K562 (cell line): Measurements from ENCODE around the gene ZC3H10. TPM values are rescaled to one million over a fixed set of nuclear protein-coding genes. Genes with fewer than 3 reads are reported as not detected.

Source experiments
- ARHGAP35 ChIP-seq: fragments of 450-650 bp; IDR thresholded peaks from 2 replicates; pipeline ENCODE4 v1.6.1; 2018; ENCODE audit not compliant: partially characterized antibody
- CC2D1A ChIP-seq: fragments of 450-650 bp; IDR thresholded peaks from 2 replicates; pipeline ENCODE4 v1.6.1; 2017; ENCODE audit warnings: mild to moderate bottlenecking
- JUND ChIP-seq, 2 experiments: IDR thresholded peaks; 2 replicates in 1 of 2; 3 replicates in 1 of 2; pipeline ENCODE4 v1.6.1; 2011; ENCODE audit warnings: borderline replicate concordance in 2 of 2, low read depth in 2 of 2, low read length in 2 of 2, improper control_type of control experiment in 1 of 2, missing biosample characterization in 1 of 2, missing genetic modification characterization in 1 of 2, missing genetic modification reagents in 1 of 2
- MBD2 ChIP-seq: sonication (generic); IDR thresholded peaks from 2 replicates; pipeline ENCODE4 v1.6.1; 2016; ENCODE audit warnings: low read depth, borderline replicate concordance
- NR4A1 ChIP-seq, 2 experiments: fragments of 250-450 bp in 1 of 2; fragments of 450-650 bp in 1 of 2; sonication (Bioruptor Pico) in 1 of 2; IDR thresholded peaks; 2 replicates each; pipeline versions ENCODE4 v1.4.0 to v1.6.1; 2016 to 2020; ENCODE audit warnings: mild to moderate bottlenecking in 2 of 2, missing compliant biosample characterization in 1 of 2, missing genetic modification characterization in 1 of 2, moderate library complexity in 1 of 2
- PRMT5 ChIP-seq: sonication (generic); formaldehyde crosslinking; IDR thresholded peaks from 2 replicates; pipeline ENCODE4 v1.5.0; 2020; ENCODE audit warnings: missing genetic modification reagents
- RBBP5 ChIP-seq: fragments of 200-600 bp; sonication (generic); IDR thresholded peaks from 2 replicates; pipeline ENCODE4 v1.6.1; 2012; ENCODE audit warnings: borderline replicate concordance, mild to moderate bottlenecking, low read length, control low read depth, inconsistent platforms; ENCODE audit not compliant: insufficient read depth, poor library complexity, severe bottlenecking
- SREBF1 ChIP-seq: fragments of 150-350 bp; IDR thresholded peaks from 2 replicates; pipeline ENCODE4 v1.6.1; 2014; ENCODE audit warnings: antibody characterized with exemption, low read depth, low read length, borderline replicate concordance
- STAT6 ChIP-seq: sonication (generic); formaldehyde crosslinking; IDR thresholded peaks from 2 replicates; pipeline ENCODE4 v1.8.1; 2023; ENCODE audit warnings: mild to moderate bottlenecking, missing genetic modification reagents
- TARDBP ChIP-seq: fragments of 450-650 bp; IDR thresholded peaks from 2 replicates; pipeline ENCODE4 v1.6.1; 2016
- UBTF ChIP-seq, 2 experiments: IDR thresholded peaks; 2 replicates each; pipeline ENCODE4 v1.6.1; 2012; ENCODE audit warnings: improper control_type of control experiment in 2 of 2, low read depth in 2 of 2, low read length in 2 of 2, borderline replicate concordance in 1 of 2
- VEZF1 ChIP-seq: fragments of 200-800 bp; sonication (Bioruptor generic); IDR thresholded peaks from 2 replicates; pipeline ENCODE4 v1.6.1; 2017; ENCODE audit warnings: missing genetic modification characterization, missing compliant biosample characterization
- ZBTB7A ChIP-seq: IDR thresholded peaks from 2 replicates; pipeline ENCODE4 v1.6.1; 2011; ENCODE audit warnings: low read depth, mild to moderate bottlenecking, low read length, moderate library complexity, borderline replicate concordance; ENCODE audit not compliant: control insufficient read depth
- polyA plus RNA-seq, 8 experiments: library from polyadenylated mRNA; depleted of rRNA in 4 of 8; stranded (reverse) in 5 of 8; unstranded in 3 of 8; fragments of >200 nt; fragmentation: Nextera tagmentation in 2 of 8; fragmentation: Illumina TruSeq in 1 of 8; extraction: Ambion mirVana in 2 of 8; extraction: Trizol in 1 of 8; gene quantifications; 2 replicates each; pipeline versions ENCODE4 v1.2.1 to v1.2.3, GENCODE V29; 2011 to 2014; ENCODE audit warnings: inconsistent platforms in 1 of 8, missing spikeins in 1 of 8
- total RNA-seq, 7 experiments: library from RNA; depleted of rRNA in 6 of 7; stranded (reverse); fragments of >200 nt in 6 of 7; fragmentation: Illumina TruSeq in 2 of 7; extraction: Trizol in 2 of 7; gene quantifications; 2 replicates each; pipeline versions ENCODE4 v1.2.1 to v1.2.3, GENCODE V29; 2011 to 2021; ENCODE audit warnings: low replicate concordance in 1 of 7
- TF ChIP-seq, protein P1 (sequence below): fragments of 450-650 bp; formaldehyde crosslinking; IDR thresholded peaks from 2 replicates; pipeline ENCODE4 v1.4.0; 2022; ENCODE audit warnings: mild to moderate bottlenecking, moderate library complexity

ZC3H10 gene
- total and polyA plus RNA-seq, 9 of the 15 experiments (the other 6 are each of a cell fraction or from before 2014, with no cell fraction given), result 0.31 to 4.1 (median 1.6) TPM

DNA sequence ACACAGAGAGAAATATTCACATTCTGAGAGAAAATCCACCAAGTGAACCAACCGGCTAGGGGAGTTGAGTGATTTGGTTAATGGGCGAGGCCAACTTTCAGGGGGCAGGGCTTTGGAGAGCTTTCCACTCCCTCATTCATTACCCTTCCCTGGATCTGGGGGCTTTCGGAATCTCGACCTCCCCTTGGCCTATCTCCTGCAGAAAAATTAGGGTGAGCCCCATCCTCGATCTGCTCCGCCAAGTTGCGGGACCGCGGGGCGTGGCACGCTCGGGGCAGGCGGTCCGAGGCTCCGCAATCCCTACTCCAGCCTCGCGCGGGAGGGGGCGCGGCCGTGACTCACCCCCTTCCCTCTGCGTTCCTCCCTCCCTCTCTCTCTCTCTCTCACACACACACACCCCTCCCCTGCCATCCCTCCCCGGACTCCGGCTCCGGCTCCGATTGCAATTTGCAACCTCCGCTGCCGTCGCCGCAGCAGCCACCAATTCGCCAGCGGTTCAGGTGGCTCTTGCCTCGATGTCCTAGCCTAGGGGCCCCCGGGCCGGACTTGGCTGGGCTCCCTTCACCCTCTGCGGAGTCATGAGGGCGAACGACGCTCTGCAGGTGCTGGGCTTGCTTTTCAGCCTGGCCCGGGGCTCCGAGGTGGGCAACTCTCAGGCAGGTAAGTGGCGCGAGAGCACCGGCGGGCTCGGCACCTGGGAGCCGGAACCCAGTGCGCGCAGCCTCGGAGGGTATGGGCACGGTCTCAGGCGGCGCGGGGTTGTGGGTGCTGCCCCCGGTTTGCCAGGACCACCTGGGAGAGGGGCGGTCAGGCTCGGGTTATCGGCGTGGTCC is 38.1 kb upstream of the ZC3H10 start, which contains the start of gene ERBB3 (continued):
- peak; percentile 86; the same call in 1 of the 2 replicates for TF ChIP-seq ZBTB7A
- peak; percentile 11 to 53; a peak in 1 of 4 replicates for TF ChIP-seq UBTF (IDR thresholded peaks at IDR 0.05; ENCODE audit: borderline replicate concordance in 1 of 2, low read depth in 2 of 2, low read length in 2 of 2)
- peak; percentile 96 for TF ChIP-seq JUND (IDR thresholded peaks at IDR 0.05; ENCODE audit: borderline replicate concordance, low read depth, low read length)
- peak; percentile 94; the same call in 2 of the 3 replicates for TF ChIP-seq JUND (tag; IDR thresholded peaks at IDR 0.05; ENCODE audit: borderline replicate concordance, low read depth, low read length)
- no peak for TF ChIP-seq CC2D1A
- TF ChIP-seq, protein P1, sequence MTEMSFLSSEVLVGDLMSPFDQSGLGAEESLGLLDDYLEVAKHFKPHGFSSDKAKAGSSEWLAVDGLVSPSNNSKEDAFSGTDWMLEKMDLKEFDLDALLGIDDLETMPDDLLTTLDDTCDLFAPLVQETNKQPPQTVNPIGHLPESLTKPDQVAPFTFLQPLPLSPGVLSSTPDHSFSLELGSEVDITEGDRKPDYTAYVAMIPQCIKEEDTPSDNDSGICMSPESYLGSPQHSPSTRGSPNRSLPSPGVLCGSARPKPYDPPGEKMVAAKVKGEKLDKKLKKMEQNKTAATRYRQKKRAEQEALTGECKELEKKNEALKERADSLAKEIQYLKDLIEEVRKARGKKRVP (CRISPR knock-in tag), result no peak
- no peak for TF ChIP-seq STAT6 (CRISPR knock-in tag)
- no peak for TF ChIP-seq PRMT5 (CRISPR knock-in tag)
- peak; percentile 94 for TF ChIP-seq VEZF1
- TF ChIP-seq SREBF1, result no peak
- no peak for TF ChIP-seq MBD2
- TF ChIP-seq RBBP5, result no peak
- TF ChIP-seq ARHGAP35, result no peak
- 0 out of 2 replicates have a peak, but pooled peaks have one; percentile 33 for TF ChIP-seq TARDBP
- TF ChIP-seq NR4A1 (CRISPR knock-in tag; IDR thresholded peaks at IDR 0.05), result no peak
- no peak for TF ChIP-seq NR4A1 (tag; IDR thresholded peaks at IDR 0.05)
